IPS DF 19.7 (cell line): Measurements from ENCODE around the gene EMC10.
"Not testable (repeated sequence)": the region's sequence is repeated elsewhere in the genome, so short reads cannot be mapped to it uniquely, and the experiment has no call there.

Experiments used
- DNase-seq: peaks from one replicate; pipeline ENCODE4 v3.0.0-alpha.2; 2013; ENCODE audit warnings: low read depth, low spot score

The EMC10 gene

DNA sequence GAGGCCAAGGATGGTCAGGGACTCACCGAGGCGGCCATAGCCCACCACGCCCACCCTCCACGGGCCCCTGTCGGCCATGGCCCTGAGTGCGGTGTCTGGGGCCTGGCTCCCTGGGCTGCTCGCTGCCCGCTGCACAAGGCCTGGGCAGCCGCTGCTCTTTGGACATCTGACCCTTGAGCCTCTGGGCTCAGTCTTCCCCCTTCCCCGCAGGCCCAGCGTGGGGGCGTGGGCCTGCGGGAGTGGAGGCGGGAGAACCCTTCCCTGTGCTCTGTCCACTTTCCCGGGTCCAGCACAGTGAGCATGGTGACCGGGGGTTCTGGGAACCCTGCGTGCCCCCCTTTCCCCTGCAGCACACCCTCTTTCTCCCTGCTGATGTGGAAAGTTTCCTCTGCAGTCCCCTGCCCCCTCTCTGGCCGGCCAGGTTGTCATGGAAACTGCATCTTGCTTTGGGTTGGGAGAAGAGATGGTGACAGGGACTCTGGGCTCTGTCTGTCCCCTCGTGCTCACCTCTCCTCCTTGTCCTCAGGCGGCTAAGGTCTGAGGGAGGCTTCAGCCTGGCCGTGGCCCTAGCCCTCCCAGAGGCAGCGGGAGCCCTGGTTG is 37.5 kb downstream of the EMC10 start, which contains the start of gene ASPDH:
Gene ASPDH (minus strand): TSS at position 168 of the 600 bp plus-strand sequence. CDS start 90 bp downstream, at position 78.
- DNase-seq, result no peak

DNA sequence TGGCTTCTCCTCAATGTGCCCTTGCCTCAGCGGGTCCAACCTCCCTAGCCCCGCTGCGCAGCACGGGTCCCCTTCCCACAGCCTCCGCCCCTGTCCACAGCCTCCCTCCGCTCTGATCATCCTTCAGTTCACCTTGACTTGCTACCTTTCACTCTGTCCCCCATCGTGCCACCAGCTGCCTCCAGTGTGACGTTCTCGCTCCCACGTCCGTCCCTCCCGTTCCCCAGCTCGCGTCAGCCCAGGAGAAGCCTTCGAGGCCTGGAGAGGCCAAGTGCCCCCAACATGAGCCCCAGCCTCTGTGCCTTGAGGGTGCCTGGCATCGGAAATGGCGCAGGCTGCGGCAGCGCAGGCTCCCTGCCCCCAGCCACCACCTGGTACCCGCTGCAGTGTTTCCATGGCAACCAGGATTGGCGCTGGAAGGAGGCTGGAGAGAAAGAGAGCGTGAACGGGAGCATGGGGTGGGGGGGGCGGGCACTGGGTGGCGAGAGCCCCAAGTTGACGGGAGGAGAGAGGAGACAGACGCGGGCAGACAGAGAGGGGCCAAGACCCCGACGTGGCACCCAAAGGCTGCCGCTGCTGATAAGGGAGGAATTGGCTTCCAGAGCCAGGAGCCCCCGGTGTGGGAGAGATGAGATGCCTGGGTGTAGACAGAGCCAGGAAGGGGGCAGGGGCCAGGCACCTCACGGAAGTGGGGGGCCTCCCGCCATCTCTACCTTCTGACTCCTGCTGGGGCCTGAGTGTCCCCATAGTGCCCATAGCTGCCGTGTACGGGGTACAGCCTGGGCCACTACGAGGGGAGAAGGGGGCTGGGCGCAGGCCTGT is 38.2 kb downstream of the EMC10 start:
- no peak for DNase-seq

DNA sequence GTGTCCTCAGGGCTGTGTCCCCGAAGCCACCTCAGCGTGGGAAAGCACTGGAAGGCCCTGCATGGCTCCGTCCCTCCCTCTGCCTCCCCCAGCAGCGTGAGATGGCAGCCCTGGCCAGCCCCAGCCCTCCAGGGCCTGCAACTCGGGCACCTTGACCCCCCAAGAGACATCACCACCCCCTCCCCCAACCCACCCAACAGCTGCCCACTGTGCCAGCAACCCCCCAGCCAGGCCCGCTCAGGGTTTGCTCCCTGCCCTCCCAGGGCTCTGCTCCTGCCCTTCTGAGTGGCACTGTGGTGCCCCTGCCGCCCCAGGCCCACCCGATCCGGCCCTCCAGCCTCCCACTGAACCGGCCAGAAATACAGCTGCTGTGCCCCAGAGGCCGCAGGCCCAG is 38.9 kb downstream of the EMC10 start:
- no peak for DNase-seq

DNA sequence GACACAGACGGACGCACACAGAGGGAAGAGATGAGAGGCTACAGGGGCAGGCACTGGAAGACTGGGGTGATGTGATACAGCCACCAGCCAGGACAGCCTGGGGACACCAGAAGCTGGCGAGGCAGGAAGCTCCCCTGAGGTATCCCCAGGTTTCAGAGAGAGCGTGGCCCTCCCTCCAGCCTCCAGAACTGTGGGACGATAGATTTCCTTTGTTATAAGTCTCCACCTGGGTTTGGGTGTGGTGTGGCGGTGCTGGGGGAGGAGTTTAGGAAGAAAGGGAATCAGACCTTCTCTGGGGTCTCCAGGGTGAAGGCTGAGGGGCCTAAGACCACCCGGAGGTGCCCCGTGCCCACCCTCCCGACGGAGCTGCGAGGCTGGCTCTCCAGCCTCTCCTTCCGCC is 40.1 kb downstream of the EMC10 start:
- no peak for DNase-seq

DNA sequence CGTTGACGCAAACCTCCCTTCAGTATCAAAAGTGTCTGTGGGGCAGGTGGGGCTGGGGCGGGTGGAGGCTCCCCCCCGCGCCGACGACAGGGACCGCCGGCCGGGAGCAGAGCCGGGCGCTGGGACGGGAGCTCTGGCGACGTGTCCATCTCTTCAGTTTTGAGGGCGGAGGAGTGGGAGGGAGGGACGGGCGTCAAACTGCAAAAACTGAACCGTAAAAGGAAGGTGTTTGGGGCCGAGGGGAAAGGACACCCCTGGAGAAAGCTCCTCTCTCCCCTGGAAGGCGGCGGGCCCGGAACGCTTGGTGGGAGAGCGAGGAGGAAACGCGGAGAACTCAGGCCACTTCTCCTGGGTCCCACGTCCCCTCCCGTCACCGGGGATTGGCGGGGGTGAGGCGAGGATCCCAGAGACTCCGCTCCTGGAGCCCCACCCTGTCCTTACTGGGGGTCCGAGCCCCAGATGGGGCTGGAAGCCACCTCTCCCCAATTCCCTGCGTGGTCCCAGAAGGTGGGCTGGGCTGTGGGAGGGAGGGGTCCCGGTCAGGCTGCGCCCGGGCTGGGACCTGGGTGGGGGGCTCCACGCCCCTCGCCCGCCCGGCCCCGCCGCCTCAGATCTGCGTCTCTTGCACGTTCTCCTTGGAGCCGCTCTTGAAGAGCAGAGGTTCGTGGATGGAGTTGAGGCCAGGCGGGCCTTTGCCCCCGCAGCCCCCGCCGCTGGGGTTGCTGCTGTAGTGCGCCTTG is 40.8 kb downstream of the EMC10 start:
- DNase-seq, result no peak

DNA sequence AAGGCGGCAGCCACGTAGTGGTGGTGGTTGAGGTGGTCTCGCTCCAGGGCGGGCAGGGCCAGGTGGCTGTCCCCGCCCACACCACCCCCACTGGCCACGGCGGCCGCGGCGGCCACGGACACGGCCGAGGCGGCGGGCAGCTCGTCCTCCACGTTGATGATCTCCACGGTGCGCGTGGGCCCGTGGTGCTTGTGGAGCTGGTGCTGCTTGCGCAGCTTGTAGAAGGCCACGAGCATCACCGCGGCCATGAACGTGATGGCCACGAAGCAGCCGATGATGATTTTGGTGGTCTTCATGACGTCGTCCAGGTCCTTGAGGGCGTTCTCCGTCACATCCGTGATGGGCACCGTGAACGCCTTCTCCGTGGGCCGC is 41.4 kb downstream of the EMC10 start:
- no peak for DNase-seq

DNA sequence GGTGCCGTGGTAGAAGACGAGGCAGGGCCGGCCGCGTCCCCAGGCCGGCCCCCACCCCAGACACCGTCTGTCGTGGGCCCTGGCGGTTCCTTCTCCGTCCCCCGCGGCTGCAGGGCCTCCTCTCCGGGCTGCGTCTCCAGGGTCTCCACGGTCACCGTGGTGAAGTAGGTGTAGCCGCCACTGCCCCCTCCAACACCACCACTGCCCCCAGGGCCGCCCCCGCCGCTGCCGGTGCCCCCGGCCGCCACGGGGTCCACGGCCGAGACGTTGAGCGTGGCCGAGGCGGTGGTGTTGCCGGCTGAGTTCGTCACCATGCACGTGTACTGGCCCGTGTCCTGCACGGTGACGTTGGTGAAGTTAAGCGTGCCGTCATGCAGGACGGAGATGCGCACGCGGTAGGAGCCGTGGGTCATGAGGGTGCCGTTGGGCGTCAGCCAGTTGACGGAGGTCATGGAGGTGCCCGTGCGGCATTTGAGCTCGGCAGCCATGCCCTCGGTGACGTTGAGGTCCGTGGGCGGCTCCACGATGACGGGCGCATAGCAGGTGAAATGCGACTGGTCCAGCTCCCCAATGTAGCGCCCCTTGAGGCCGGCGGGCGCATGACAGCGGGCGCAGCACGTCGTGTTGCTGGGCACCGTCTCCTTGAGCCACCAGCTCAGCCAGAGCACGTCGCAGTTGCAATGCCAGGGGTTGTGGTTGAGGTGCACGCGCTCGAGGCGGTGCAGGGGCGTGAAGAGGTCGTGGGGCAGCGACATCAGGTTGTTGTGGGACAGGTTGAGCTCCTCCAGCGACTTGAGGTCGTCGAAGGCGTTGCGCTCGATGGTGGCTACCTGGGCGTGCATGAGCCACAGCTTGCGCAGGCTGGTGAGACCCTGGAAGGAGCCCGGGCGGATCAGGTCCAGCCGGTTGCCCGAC is 42.0 kb downstream of the EMC10 start:
- DNase-seq, result no peak

DNA sequence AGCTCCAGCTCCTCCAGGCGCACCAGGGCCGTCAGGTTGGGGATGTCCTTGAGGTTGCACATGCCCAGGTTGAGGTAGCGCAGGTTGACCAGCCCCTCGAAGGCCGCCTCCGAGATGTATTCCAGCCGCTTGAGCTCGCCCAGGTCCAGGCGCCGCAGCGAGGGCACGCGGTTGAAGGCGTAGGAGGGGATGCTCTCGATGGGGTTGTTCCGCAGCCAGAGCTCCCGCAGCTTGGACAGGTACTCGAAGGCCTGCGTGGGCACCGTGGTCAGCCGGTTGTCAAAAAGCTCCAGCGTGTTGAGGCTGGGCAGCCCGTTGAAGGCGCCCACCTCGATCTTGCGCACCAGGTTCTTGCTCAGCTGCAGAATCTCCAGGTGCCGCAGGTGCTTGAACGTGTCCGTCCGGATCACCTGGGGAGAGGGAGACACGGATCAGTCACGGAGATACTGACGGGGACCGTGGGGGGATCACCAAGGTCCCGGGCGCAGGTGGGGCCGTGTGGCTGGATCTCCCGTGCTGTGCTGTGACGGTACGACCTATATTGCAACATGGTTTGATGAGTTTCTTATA is 42.8 kb downstream of the EMC10 start:
- DNase-seq, result no peak

DNA sequence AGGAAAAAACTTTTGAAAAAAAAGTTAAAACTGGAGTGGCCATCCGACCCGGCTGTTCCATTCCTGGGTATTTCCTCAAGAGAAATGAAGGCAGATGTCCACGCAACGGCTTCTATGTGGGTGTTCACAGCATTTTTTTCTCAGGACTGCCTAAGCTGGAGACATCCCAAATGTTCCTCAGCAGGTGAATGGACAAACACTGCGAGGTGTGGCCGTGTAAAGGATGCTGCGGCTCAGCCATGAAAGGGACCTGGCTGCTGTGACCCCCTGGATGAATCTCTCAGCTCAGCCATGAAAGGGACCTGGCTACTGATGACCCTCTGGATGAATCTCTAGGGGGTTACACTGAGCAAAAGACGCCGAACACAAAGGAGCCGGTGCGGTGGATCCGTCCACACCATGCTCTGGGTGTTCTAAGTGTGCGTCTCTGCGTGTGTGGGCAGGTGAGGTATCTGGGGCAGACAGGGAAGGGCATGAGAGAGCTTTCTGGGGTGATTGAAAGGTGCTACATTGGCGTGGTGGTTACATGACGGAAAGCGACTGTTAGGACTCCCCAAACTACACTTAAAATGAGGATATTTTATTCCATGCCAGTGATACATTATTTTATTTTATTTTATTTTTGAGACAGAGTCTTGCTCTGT is 44.6 kb downstream of the EMC10 start:
- DNase-seq, result no peak

DNA sequence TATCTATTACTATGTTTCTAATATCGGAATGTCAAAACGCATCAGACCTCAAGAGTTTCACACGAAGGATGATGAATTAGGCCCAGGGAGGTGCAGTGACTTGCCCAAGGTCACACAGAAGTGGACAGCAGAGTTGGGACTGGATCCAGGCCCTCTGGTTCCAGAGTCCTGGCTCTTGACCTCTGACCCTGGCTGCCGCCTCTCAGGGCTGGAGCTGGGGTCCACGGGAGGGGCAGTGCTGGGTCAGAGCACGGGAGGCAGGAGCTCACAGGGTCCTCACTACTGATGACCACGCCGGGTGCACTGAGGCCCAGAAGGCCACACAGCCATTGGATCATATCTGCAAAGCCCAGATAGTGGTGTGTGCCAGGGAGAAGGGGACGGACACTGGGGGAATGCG is 46.6 kb downstream of the EMC10 start:
- DNase-seq, result no peak

DNA sequence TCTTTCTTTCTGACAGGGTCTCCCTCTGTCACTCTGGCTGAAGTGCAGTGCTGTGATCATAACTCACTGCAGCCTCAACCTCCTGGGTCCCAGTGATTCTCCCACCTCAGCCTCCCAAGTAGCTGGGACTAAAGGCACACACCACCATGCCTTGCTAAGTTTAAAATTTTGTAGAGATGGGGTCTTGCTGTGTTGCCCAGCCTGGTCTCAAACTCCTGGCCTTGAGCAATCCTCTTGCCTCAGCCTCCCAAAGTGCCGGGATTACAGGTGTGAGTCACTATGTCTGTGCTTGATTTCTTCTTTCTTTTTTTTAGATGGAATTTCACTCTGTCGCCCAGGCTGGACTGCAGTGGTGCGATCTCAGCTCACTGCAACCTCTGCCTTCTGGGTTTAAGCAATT is 51.7 kb downstream of the EMC10 start:
- DNase-seq, result not testable (repeated sequence)

DNA sequence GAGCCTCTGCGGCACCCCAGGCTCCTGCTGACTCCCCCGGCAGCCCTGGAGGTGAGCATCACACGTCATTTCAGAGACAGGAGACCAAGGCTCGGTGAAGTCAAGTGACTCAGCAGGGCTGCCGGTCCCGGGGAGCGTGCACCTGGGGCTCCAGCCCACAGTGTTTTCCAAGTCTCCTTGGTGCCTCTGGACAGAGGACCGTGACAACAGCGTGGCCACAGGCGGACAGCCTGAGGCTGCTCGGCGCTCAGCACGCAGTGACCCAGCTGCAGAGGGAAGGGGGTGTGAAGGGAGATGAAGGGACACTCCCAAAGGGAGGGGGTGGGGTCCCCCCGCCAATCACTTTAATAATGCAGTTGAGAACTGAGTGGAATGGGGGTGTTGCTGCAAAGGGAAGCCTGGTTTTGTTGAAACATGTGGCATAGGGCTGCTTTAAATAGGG is 54.9 kb downstream of the EMC10 start:
- DNase-seq, result no peak

DNA sequence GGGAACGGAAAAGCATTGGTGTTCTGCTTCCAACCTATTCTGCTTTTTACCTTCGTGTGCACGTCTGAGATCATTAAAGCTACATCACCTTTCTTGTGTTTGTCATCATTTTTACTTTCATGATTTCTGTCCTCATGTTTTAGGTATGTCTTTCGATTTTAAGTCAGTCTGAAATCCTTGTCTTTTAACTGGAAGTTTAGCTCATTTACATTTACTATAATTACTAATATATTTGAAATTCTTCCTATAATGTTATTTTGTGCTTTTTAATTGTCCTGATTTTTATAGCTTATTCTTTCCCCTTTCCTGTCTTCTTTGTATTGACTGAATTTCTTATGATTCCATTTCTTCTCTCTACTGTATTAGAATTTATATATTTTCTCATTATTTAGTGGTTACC is 56.6 kb downstream of the EMC10 start:
- no peak for DNase-seq

DNA sequence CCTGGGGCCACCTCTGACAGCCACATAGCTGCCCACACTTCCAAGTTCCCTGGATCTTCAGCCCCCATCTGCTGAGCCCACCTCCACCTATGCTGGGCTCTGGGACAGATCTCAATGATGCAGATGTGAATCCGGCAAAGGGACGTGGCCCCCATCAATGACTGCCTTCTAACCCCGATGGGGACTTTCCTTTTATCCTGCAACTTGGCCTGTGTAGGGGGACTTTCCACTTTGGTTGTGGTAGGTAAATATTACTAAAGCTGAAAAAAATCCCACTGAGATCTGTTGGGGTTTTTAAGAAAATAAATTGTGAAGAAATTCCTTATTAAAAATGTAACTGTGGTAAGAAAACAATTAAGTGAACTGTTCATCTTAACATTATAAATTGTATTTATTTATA is 58.2 kb downstream of the EMC10 start:
- no peak for DNase-seq

DNA sequence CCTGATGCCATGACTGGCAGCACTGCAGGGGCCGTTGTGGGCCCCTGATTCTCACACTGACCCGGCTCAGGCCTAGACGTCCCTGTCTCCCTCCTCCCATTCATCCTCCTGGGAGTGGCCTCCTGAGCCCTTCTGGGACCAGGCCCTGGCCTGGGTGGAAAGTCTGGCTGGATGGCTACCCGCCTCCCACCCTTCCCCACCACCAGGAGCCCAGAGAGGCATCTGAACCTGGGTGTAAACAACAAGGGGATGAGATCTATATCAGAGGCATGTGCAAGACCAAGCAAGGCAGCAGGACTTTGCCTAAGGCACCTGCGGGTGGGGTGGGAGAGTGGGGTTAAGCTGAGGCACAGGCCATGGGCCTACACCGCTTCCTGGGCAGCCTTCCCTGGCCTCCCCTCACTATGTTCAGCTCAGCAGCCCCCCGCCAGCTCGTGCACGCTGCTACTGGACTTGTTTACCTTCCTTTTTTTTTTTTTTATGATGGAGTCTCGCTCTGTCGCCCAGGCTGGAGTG is 59.4 kb downstream of the EMC10 start:
- no peak for DNase-seq

DNA sequence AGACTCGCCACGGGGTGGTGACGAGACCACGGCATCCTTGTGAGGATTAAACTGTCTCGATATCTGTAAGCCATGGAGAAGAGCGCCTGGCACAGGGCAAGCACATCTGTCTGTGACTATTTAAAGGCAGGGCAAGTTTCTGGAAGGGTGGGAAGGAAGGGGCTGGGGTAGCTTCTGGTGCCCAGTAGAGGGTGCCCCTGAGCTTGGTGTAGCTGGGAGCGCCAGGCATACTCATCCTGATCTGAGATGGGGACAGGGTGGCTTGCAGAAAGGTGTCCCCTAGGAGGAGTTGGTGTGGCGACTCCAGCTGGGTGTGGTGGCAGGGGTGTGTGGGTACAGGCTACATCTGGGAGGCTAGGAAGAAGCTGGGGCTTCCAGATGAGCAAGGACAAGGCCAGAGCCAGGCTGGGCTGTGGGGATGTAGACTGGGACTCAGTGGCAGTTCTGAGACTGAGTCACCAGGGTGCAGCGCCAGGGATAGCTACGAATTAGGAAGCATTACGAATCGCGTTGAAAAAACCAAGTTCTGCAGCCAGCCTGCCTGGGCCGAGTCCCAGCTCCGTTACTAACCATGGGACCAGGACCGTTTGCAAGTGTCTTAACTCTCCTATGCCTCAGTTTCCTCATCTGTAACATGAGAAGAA is 60.5 kb downstream of the EMC10 start:
- DNase-seq, result no peak

DNA sequence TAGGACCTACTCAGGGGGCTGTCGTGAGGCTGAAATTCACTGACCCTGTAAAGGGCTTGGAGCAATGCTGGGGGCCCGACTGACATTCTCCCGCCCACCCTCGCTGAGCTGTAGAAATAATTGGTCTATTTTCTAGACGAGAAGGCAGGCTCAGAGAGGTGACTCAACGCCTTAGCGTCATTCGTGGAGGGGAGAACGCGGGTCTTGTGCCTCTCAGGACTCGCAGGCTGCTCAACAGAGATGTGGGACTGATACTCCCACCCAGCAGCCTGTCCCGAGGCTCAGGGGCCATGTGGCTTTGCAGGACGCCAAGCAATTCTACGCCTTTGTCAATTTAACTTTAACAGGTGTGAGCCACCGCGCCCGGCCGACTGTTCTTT is 61.0 kb downstream of the EMC10 start:
- no peak for DNase-seq

DNA sequence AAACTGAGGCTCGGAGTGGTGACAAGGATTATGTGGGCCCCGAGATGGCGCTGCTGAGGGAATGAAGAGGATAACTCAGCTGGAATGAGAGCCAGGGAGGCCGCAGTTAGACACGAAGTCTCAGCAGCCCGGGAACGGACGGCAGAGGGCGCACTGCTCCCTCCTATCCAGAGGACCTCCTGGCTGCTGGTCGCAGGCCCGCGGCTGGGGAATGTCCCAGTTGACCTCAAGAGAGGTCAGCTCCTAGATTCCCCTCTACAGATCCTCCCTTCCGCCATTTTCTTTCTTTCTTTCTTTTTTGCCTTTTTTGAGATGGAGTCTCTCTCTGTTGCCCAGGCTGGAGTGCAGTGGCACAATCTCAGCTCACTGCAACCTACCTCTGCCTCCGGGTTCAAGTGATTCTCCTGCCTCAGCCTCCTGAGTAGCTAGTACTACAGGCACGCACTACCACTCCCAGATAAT is 61.5 kb downstream of the EMC10 start:
- peak; percentile 90 for DNase-seq
